PC-3 (cell line): ENCODE measurements around the gene MYLK. TPM values are rescaled to one million over a fixed set of nuclear protein-coding genes. Genes with fewer than 3 reads are reported as not detected.
"Not testable (repeated sequence)": the region's sequence is repeated elsewhere in the genome, so short reads cannot be mapped to it uniquely, and the experiment has no call there.

ENCODE experiments used
- ATAC-seq: fragments of 200-7000 bp; cut with Tn5 transposase; 2 replicates; pipeline ENCODE4 v1.9.1; 2020; ENCODE audit warnings: mild to moderate bottlenecking, moderate library complexity
- BruUV-seq: library from RNA; stranded (reverse); fragments of 400-500 nt; replicated peaks from 2 replicates; lab custom pipeline; 2021; lab: Mats Ljungman, UMichigan
- CTCF ChIA-PET: fragments of 300-600 bp; sonication (Branson Sonifier 250); formaldehyde crosslinking; loops from one replicate; lab custom pipeline; 2022; ENCODE audit warnings: antibody characterized with exemption; lab: Charles Lee
- POLR2A ChIA-PET: fragments of 300-600 bp; sonication (Branson Sonifier 250); formaldehyde crosslinking; loops from one replicate; lab custom pipeline; 2022; ENCODE audit warnings: antibody characterized with exemption; ENCODE audit not compliant: unreplicated experiment; lab: Charles Lee
- DNase-seq: peaks from one replicate; pipeline ENCODE4 v3.0.0-alpha.2; 2015
- H2AFZ ChIP-seq: fragments of 300-600 bp; sonication (generic); 2 replicates; pipeline ENCODE4 v1.6.0; 2016; ENCODE audit warnings: antibody characterized with exemption, low read length
- H3F3A ChIP-seq: fragments of 300-600 bp; sonication (generic); one replicate; pipeline ENCODE4 v1.6.0; 2017; ENCODE audit warnings: antibody characterized with exemption, low read length, control low read depth, mild to moderate bottlenecking; ENCODE audit not compliant: unreplicated experiment
- H3K27ac ChIP-seq: fragments of 300-600 bp; sonication (generic); 2 replicates; pipeline ENCODE4 v1.5.1; 2016; ENCODE audit warnings: mild to moderate bottlenecking, low read length
- H3K27me3 ChIP-seq: fragments of 300-600 bp; sonication (generic); 2 replicates; pipeline ENCODE4 v1.6.1; 2016; ENCODE audit warnings: low read length, mixed read lengths
- H3K36me3 ChIP-seq: fragments of 300-600 bp; sonication (generic); 2 replicates; pipeline ENCODE4 v1.6.1; 2016; ENCODE audit warnings: low read depth, mixed run types, low read length, mixed read lengths
- H3K4me1 ChIP-seq: fragments of 300-600 bp; sonication (generic); 2 replicates; pipeline ENCODE4 v1.5.1; 2016; ENCODE audit warnings: low read length; ENCODE audit not compliant: insufficient read depth
- H3K4me2 ChIP-seq: fragments of 300-600 bp; sonication (generic); 2 replicates; pipeline ENCODE4 v1.6.0; 2016; ENCODE audit warnings: low read length
- H3K4me3 ChIP-seq: fragments of 300-600 bp; sonication (generic); 2 replicates; pipeline ENCODE4 v1.5.1; 2016; ENCODE audit warnings: mild to moderate bottlenecking, low read length, mixed read lengths
- H3K79me2 ChIP-seq: fragments of 300-600 bp; sonication (generic); 2 replicates; pipeline ENCODE4 v1.6.1; 2017; ENCODE audit warnings: low read length, mixed read lengths
- H3K9ac ChIP-seq: fragments of 300-600 bp; sonication (generic); 2 replicates; pipeline ENCODE4 v1.6.0; 2016; ENCODE audit warnings: mild to moderate bottlenecking, low read length
- H3K9me2 ChIP-seq: fragments of 300-600 bp; sonication (generic); replicated peaks from 2 replicates; pipeline ENCODE4 v1.6.1; 2016; ENCODE audit warnings: mixed run types, low read length, mixed read lengths
- H3K9me3 ChIP-seq: fragments of 300-600 bp; sonication (generic); 2 replicates; pipeline ENCODE4 v1.6.1; 2016; ENCODE audit warnings: low read length, mixed read lengths
- H4K20me1 ChIP-seq: fragments of 300-600 bp; sonication (generic); 2 replicates; pipeline ENCODE4 v1.6.1; 2016; ENCODE audit warnings: low read length, mixed read lengths
- CTCF ChIP-seq: fragments of 300-600 bp; sonication (generic); conservative IDR thresholded peaks from 2 replicates; pipeline ENCODE4 v1.5.1; 2017; ENCODE audit warnings: antibody characterized with exemption, low read depth, mild to moderate bottlenecking, low read length
- EZH2 ChIP-seq: fragments of 300-600 bp; sonication (generic); IDR thresholded peaks from one replicate; pipeline ENCODE4 v1.6.1; 2017; ENCODE audit warnings: antibody characterized with exemption, mild to moderate bottlenecking, low read length; ENCODE audit not compliant: unreplicated experiment
- EZH2phosphoT487 ChIP-seq: fragments of 300-600 bp; sonication (generic); IDR thresholded peaks from 2 replicates; pipeline ENCODE4 v1.6.1; 2018; ENCODE audit warnings: mild to moderate bottlenecking, antibody characterized with exemption, low read length, borderline replicate concordance
- intact Hi-C: fragments of 100-400 bp; cut with micrococcal nuclease; formaldehyde crosslinking; loops from 2 replicates; pipeline ENCODE4 v1.9.0; 2023
- total RNA-seq: library from RNA; depleted of rRNA; stranded (reverse); fragments of >200 nt; gene quantifications from 2 replicates; pipeline ENCODE4 v1.2.3, GENCODE V29; 2014

Gene MYLK
- total RNA-seq, 1 experiment from 2014 or later: 6.9 TPM

- Histone ChIP-seq H3K4me2 (peak overlapping the region; percentile 34), H3K36me3 (no peaks in the 10 kb centered on the region), H3K4me3 (no peak overlapping the region), H2AFZ (no peak overlapping the region), H3K9me2 (no peaks in the 10 kb centered on the region), H3K79me2 (no peaks in the 10 kb centered on the region), H3F3A (no peaks in the 10 kb centered on the region), H3K4me1 (peaks cover 32% of the 10 kb centered on the region), H3K9me3 (no peaks in the 10 kb centered on the region), H3K9ac (no peak overlapping the region), H3K27me3 (no peaks in the 10 kb centered on the region), H3K27ac (no peak overlapping the region), H4K20me1 (no peaks in the 10 kb centered on the region)
- DNase-seq: no peak
- POLR2A ChIA-PET: no interaction called here
- no TSS peak for BruUV-seq
- intact Hi-C loops: no loop called here
- ATAC-seq: no peak; the same call in 1 of the 2 replicates
- no peak for TF ChIP-seq EZH2
- TF ChIP-seq EZH2phosphoT487: no peak
- TF ChIP-seq CTCF: no peak
- CTCF ChIA-PET: no interaction called here
Measured at GRCh38 chr3:123618076-123618708, 265.9 kb downstream of the MYLK start.

- no peaks in the 10 kb centered on the region for H3K36me3 ChIP-seq
- TF ChIP-seq EZH2 (no peak), CTCF (no peak), EZH2phosphoT487 (no peak)
- no TSS peak for BruUV-seq
- no peaks in the 10 kb centered on the region for H3F3A ChIP-seq
- ATAC-seq (no peak), DNase-seq (no peak)
- no peak overlapping the region for H3K27ac ChIP-seq
- H3K9me2 ChIP-seq: no peaks in the 10 kb centered on the region
- ChIA-PET CTCF (no interaction called here), POLR2A (no interaction called here)
- no peak overlapping the region for H2AFZ ChIP-seq
- H3K4me1 ChIP-seq: peaks cover 24% of the 10 kb centered on the region
- no peak overlapping the region for H3K9ac ChIP-seq
- H3K4me3 ChIP-seq: no peak overlapping the region
- intact Hi-C loops: no loop called here
- no peaks in the 10 kb centered on the region for H3K27me3 ChIP-seq
- H3K4me2 ChIP-seq: no peak overlapping the region
- H3K79me2 ChIP-seq: no peaks in the 10 kb centered on the region
- no peaks in the 10 kb centered on the region for H4K20me1 ChIP-seq
- H3K9me3 ChIP-seq: no peaks in the 10 kb centered on the region
Measured at GRCh38 chr3:123616593-123616992, 267.5 kb downstream of the MYLK start.

GRCh38 chr3:123613543-123613942, 270.6 kb downstream of the MYLK start:
- Histone ChIP-seq H3K9me3 (no peaks in the 10 kb centered on the region), H3K27ac (no peak overlapping the region), H3F3A (no peaks in the 10 kb centered on the region), H3K36me3 (no peaks in the 10 kb centered on the region), H3K9me2 (no peaks in the 10 kb centered on the region), H2AFZ (no peak overlapping the region), H3K9ac (no peak overlapping the region), H3K79me2 (no peaks in the 10 kb centered on the region), H3K4me2 (no peak overlapping the region), H4K20me1 (no peaks in the 10 kb centered on the region), H3K27me3 (no peaks in the 10 kb centered on the region), H3K4me3 (no peak overlapping the region), H3K4me1 (peaks cover 9% of the 10 kb centered on the region)
- DNase-seq (no peak), ATAC-seq (no peak)
- POLR2A ChIA-PET: interaction anchor here (0.6 kb wide), 1 partner anchor 48 kb away, joined by 3 read pairs; no protein-coding TSS in a partner anchor
- CTCF ChIA-PET: no interaction called here
- BruUV-seq: no TSS peak
- intact Hi-C loops: no loop called here
- TF ChIP-seq CTCF: no peak
- TF ChIP-seq EZH2phosphoT487: no peak
- TF ChIP-seq EZH2: no peak

GRCh38 chr3:123611674-123612073, 272.5 kb downstream of the MYLK start:
- H3K36me3 ChIP-seq, H4K20me1 ChIP-seq, BruUV-seq, H3K9me3 ChIP-seq, H3K79me2 ChIP-seq, H3K27me3 ChIP-seq, H3K4me2 ChIP-seq, POLR2A ChIA-PET, H3F3A ChIP-seq, H2AFZ ChIP-seq, H3K9ac ChIP-seq, intact Hi-C loops, H3K4me1 ChIP-seq, H3K9me2 ChIP-seq, CTCF ChIA-PET, H3K4me3 ChIP-seq, ATAC-seq, H3K27ac ChIP-seq, DNase-seq: not testable (repeated sequence)
